H9 (cell line): ENCODE measurements around the gene SRPK1. TPM values are rescaled to one million over a fixed set of nuclear protein-coding genes. Genes with fewer than 3 reads are reported as not detected.

Experiments used
- DNase-seq: peaks from one replicate; pipeline ENCODE4 v3.0.0-alpha.2; 2017
- H2AFZ ChIP-seq: one replicate; pipeline ENCODE4 v1.6.1; 2013; ENCODE audit warnings: mild to moderate bottlenecking, low read length, control low read depth, moderate library complexity
- H2AK5ac ChIP-seq: 2 replicates; pipeline ENCODE4 v1.6.1; 2013; ENCODE audit warnings: low read length, control low read depth, mixed read lengths; ENCODE audit not compliant: insufficient read length
- H2BK120ac ChIP-seq: one replicate; pipeline ENCODE4 v1.6.1; 2013; ENCODE audit warnings: low read depth, mild to moderate bottlenecking, low read length, control low read depth, inconsistent platforms; ENCODE audit not compliant: poor library complexity, severe bottlenecking
- H2BK12ac ChIP-seq: 2 replicates; pipeline ENCODE4 v1.6.1; 2013; ENCODE audit warnings: low read length, control low read depth, mixed read lengths, low read depth; ENCODE audit not compliant: insufficient read length
- H2BK15ac ChIP-seq: 2 replicates; pipeline ENCODE4 v1.6.1; 2013; ENCODE audit warnings: low read depth, low read length, control low read depth
- H2BK20ac ChIP-seq: one replicate; pipeline ENCODE4 v1.6.1; 2013; ENCODE audit warnings: low read depth, mild to moderate bottlenecking, low read length, control low read depth, inconsistent platforms; ENCODE audit not compliant: poor library complexity, severe bottlenecking
- H2BK5ac ChIP-seq: 2 replicates; pipeline ENCODE4 v1.6.1; 2013; ENCODE audit warnings: low read length, control low read depth, mixed read lengths; ENCODE audit not compliant: insufficient read length
- H3K14ac ChIP-seq: 2 replicates; pipeline ENCODE4 v1.6.1; 2013; ENCODE audit warnings: low read length, control low read depth; ENCODE audit not compliant: insufficient read depth
- H3K18ac ChIP-seq: 2 replicates; pipeline ENCODE4 v1.6.1; 2013; ENCODE audit warnings: low read depth, mild to moderate bottlenecking, mixed read lengths, low read length, control low read depth; ENCODE audit not compliant: insufficient read length
- H3K23ac ChIP-seq: 2 replicates; pipeline ENCODE4 v1.6.1; 2013; ENCODE audit warnings: low read length, control low read depth, mixed read lengths, low read depth; ENCODE audit not compliant: insufficient read length
- H3K23me2 ChIP-seq: 2 replicates; pipeline ENCODE4 v1.6.1; 2013; ENCODE audit warnings: low read depth, mild to moderate bottlenecking, mixed read lengths, low read length, control low read depth; ENCODE audit not compliant: insufficient read length, poor library complexity, severe bottlenecking
- H3K27ac ChIP-seq: 2 replicates; pipeline ENCODE4 v1.5.1; 2013; ENCODE audit warnings: low read length, control low read depth, mixed read lengths, low read depth; ENCODE audit not compliant: insufficient read length
- H3K27me3 ChIP-seq: 2 replicates; pipeline ENCODE4 v1.6.1; 2013; ENCODE audit warnings: low read length, control low read depth, inconsistent platforms; ENCODE audit not compliant: insufficient read depth
- H3K4ac ChIP-seq: 2 replicates; pipeline ENCODE4 v1.6.1; 2013; ENCODE audit warnings: low read depth, mild to moderate bottlenecking, control low read depth, inconsistent platforms, low read length, moderate library complexity
- H3K4me1 ChIP-seq: 2 replicates; pipeline ENCODE4 v1.6.1; 2013; ENCODE audit warnings: low read length, control low read depth, inconsistent platforms; ENCODE audit not compliant: insufficient read depth
- H3K4me2 ChIP-seq: 2 replicates; pipeline ENCODE4 v1.6.1; 2013; ENCODE audit warnings: low read length, control low read depth, mixed read lengths; ENCODE audit not compliant: insufficient read length, insufficient read depth
- H3K56ac ChIP-seq: 2 replicates; pipeline ENCODE4 v1.6.1; 2013; ENCODE audit warnings: low read depth, mild to moderate bottlenecking, mixed read lengths, low read length, control low read depth; ENCODE audit not compliant: insufficient read length
- H3K79me1 ChIP-seq: 2 replicates; pipeline ENCODE4 v1.6.1; 2013; ENCODE audit warnings: low read depth, mild to moderate bottlenecking, moderate library complexity, low read length, control low read depth, inconsistent platforms; ENCODE audit not compliant: insufficient read depth, poor library complexity, severe bottlenecking
- H3K79me2 ChIP-seq: 2 replicates; pipeline ENCODE4 v1.6.1; 2013; ENCODE audit warnings: low read length, control low read depth, inconsistent platforms; ENCODE audit not compliant: insufficient read depth
- H3K9ac ChIP-seq: 2 replicates; pipeline ENCODE4 v1.6.1; 2013; ENCODE audit warnings: low read length, control low read depth, mixed read lengths; ENCODE audit not compliant: insufficient read length; ENCODE audit errors: extremely low read depth
- H3K9me3 ChIP-seq: one replicate; pipeline ENCODE4 v1.6.1; 2013; ENCODE audit warnings: low read depth, low read length, inconsistent platforms; ENCODE audit not compliant: control insufficient read depth
- H3T11ph ChIP-seq: one replicate; pipeline ENCODE4 v1.6.1; 2013; ENCODE audit warnings: mild to moderate bottlenecking, low read length, control low read depth, inconsistent platforms
- H4K20me1 ChIP-seq: one replicate; pipeline ENCODE4 v1.6.1; 2013; ENCODE audit not compliant: control insufficient read depth, insufficient read length, insufficient read depth
- H4K5ac ChIP-seq: 2 replicates; pipeline ENCODE4 v1.6.1; 2013; ENCODE audit warnings: low read depth, mild to moderate bottlenecking, mixed read lengths, low read length, control low read depth; ENCODE audit not compliant: insufficient read length
- H4K8ac ChIP-seq: replicated peaks from 2 replicates; pipeline ENCODE4 v1.6.1; 2013; ENCODE audit warnings: low read length, control low read depth, mixed read lengths, low read depth; ENCODE audit not compliant: insufficient read length
- H4K91ac ChIP-seq: 2 replicates; pipeline ENCODE4 v1.6.1; 2013; ENCODE audit warnings: low read depth, mild to moderate bottlenecking, moderate library complexity, mixed read lengths, low read length, control low read depth; ENCODE audit not compliant: insufficient read length
- H3K27ac Mint-ChIP-seq, 3 experiments: 2 replicates in 2 of 3; 3 replicates in 1 of 3; pipeline ENCODE4 v1.8.0; 2020 to 2021; ENCODE audit warnings: mixed read lengths in 3 of 3, mild to moderate bottlenecking in 1 of 3, moderate library complexity in 1 of 3
- H3K27me3 Mint-ChIP-seq: 2 replicates; pipeline ENCODE4 v1.8.0; 2021; ENCODE audit warnings: low read depth, mild to moderate bottlenecking, moderate library complexity, mixed read lengths
- H3K36me3 Mint-ChIP-seq, 3 experiments: 2 replicates in 2 of 3; 3 replicates in 1 of 3; pipeline ENCODE4 v1.8.0; 2020 to 2021; ENCODE audit warnings: low read depth in 3 of 3, mixed read lengths in 3 of 3; ENCODE audit not compliant: insufficient read depth in 1 of 3
- H3K4me1 Mint-ChIP-seq, 2 experiments: 2 replicates each; pipeline ENCODE4 v1.8.0; 2020; ENCODE audit warnings: mixed read lengths in 2 of 2
- H3K4me3 Mint-ChIP-seq, 2 experiments: 2 replicates in 1 of 2; 3 replicates in 1 of 2; pipeline ENCODE4 v1.8.0; 2020 to 2021; ENCODE audit warnings: mild to moderate bottlenecking in 2 of 2, mixed read lengths in 2 of 2, moderate library complexity in 1 of 2
- H3K9me3 Mint-ChIP-seq, 2 experiments: 2 replicates in 1 of 2; 3 replicates in 1 of 2; pipeline ENCODE4 v1.8.0; 2020; ENCODE audit warnings: mild to moderate bottlenecking in 2 of 2, mixed read lengths in 2 of 2, moderate library complexity in 1 of 2
- WGBS: extraction: QIAGEN DNeasy Blood & Tissue Kit; methylation state at CpG from one replicate; pipeline ENCODE4 v1.1.7; 2013; ENCODE audit warnings: missing lambda C conversion rate, low lambda C conversion rate, mixed read lengths; ENCODE audit not compliant: insufficient read length; ENCODE audit errors: extremely low coverage; 5-methylcytosine and 5-hydroxymethylcytosine counted together
- total RNA-seq: library from RNA; stranded (reverse); gene quantifications from 2 replicates; pipeline ENCODE4 v1.2.1, GENCODE V29; 2021
- TF ChIP-seq, protein P1 (sequence below): fragments of 200-600 bp; sonication (generic); conservative IDR thresholded peaks from 3 replicates; pipeline ENCODE4 v1.8.0; 2021; ENCODE audit warnings: antibody characterized with exemption, mild to moderate bottlenecking

The SRPK1 gene
- total RNA-seq, 1 experiment from 2014 or later = 93.2 TPM

DNA sequence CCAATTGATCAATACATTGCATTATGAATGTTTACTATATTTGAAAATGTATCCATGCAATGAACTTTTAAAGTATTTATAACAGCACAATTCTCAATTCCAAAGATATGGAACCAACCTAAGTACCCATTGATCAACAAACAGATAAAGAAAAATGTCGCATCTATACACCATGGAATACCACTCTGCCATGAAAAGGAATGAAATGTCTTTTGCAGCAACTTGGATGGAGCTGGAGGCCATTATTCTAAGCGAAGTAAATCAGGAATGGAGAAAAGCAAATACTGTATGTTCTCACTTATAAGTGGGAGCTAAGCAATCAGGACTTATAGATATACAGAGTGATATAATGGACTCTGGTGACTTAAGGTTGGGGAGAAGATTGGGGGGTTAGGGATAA, 22.9 kb downstream of the SRPK1 start:
- Mint-ChIP-seq H3K9me3 (no peaks in the 10 kb centered on the region), H3K27ac (no peak overlapping the region), H3K27me3 (no peaks in the 10 kb centered on the region; the same call in 1 of the 2 replicates), H3K4me3 (no peak overlapping the region), H3K4me1 (peaks cover 22 to 30% of the 10 kb centered on the region in 2 experiments), H3K36me3 (peaks cover 9 to 32% (median 17%) of the 10 kb centered on the region in 3 experiments; a peak in 5 of 7 replicates)
- no peaks in the 10 kb centered on the region for H3K27me3 ChIP-seq
- H2AFZ ChIP-seq = no peak overlapping the region
- no peak overlapping the region for H3K4me2 ChIP-seq
- H3K4me1 ChIP-seq = 0 out of 2 replicates have a peak, but pooled peaks cover 7% of the 10 kb centered on the region
- no peak overlapping the region for H3K23ac ChIP-seq
- H2BK5ac ChIP-seq = no peak overlapping the region
- no peak overlapping the region for H3K14ac ChIP-seq
- H2AK5ac ChIP-seq = no peak overlapping the region
- no peaks in the 10 kb centered on the region for H3K23me2 ChIP-seq
- H3K9me3 ChIP-seq = no peaks in the 10 kb centered on the region
- H2BK15ac ChIP-seq = no peak overlapping the region
- H3K27ac ChIP-seq = no peak overlapping the region
- H3K18ac ChIP-seq = no peak overlapping the region
- H3K4ac ChIP-seq = no peak overlapping the region
- WGBS = no CpG with 5 or more reads among the region's 2 CpGs
- H3T11ph ChIP-seq = no peak overlapping the region
- no peak for DNase-seq
- no peak overlapping the region for H4K91ac ChIP-seq
- no peak overlapping the region for H2BK20ac ChIP-seq
- H2BK12ac ChIP-seq = no peak overlapping the region
- H2BK120ac ChIP-seq = no peak overlapping the region
- TF ChIP-seq, protein P1, sequence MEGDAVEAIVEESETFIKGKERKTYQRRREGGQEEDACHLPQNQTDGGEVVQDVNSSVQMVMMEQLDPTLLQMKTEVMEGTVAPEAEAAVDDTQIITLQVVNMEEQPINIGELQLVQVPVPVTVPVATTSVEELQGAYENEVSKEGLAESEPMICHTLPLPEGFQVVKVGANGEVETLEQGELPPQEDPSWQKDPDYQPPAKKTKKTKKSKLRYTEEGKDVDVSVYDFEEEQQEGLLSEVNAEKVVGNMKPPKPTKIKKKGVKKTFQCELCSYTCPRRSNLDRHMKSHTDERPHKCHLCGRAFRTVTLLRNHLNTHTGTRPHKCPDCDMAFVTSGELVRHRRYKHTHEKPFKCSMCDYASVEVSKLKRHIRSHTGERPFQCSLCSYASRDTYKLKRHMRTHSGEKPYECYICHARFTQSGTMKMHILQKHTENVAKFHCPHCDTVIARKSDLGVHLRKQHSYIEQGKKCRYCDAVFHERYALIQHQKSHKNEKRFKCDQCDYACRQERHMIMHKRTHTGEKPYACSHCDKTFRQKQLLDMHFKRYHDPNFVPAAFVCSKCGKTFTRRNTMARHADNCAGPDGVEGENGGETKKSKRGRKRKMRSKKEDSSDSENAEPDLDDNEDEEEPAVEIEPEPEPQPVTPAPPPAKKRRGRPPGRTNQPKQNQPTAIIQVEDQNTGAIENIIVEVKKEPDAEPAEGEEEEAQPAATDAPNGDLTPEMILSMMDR = no peak
- H4K20me1 ChIP-seq = no peaks in the 10 kb centered on the region
- H3K79me2 ChIP-seq = peaks cover 25% of the 10 kb centered on the region; the same call in 1 of the 2 replicates
- H4K5ac ChIP-seq = no peak overlapping the region
- H3K79me1 ChIP-seq = peaks cover 6% of the 10 kb centered on the region
- H3K9ac ChIP-seq = no peak overlapping the region
- no peak overlapping the region for H4K8ac ChIP-seq
- no peak overlapping the region for H3K56ac ChIP-seq
